Body of pancreas (tissue), 4 donors: ENCODE measurements around the gene SUN2. TPM values are rescaled to one million over a fixed set of nuclear protein-coding genes. Genes with fewer than 3 reads are reported as not detected.

Source experiments
- ATAC-seq: fragments of 150-250 bp; one replicate; pipeline ENCODE4 v1.9.1; 2016
- DNase-seq, 4 donors: peaks; one replicate each; pipeline ENCODE4 v3.0.0-alpha.2; 2019
- H3K27ac ChIP-seq, 4 donors: fragments of 200-600 bp; sonication (generic); 1 replicate in 3 of 4; 2 replicates in 1 of 4; pipeline versions ENCODE4 v1.5.1 to v1.6.1; 2016 to 2019; ENCODE audit warnings: mild to moderate bottlenecking in 1 of 4, mixed read lengths in 1 of 4, moderate library complexity in 1 of 4
- H3K27me3 ChIP-seq, 2 donors: fragments of 200-600 bp; sonication (generic); one replicate each; pipeline ENCODE4 v1.6.0; 2016; ENCODE audit warnings: mild to moderate bottlenecking in 1 of 2
- H3K36me3 ChIP-seq, 2 donors: fragments of 200-600 bp; sonication (generic); replicated peaks in 1 of 2; 2 replicates each; pipeline ENCODE4 v1.5.1; 2016; ENCODE audit warnings: low read depth in 2 of 2; ENCODE audit not compliant: insufficient read depth in 1 of 2
- H3K4me1 ChIP-seq: fragments of 200-600 bp; sonication (generic); one replicate; pipeline ENCODE4 v1.6.0; 2016
- H3K4me3 ChIP-seq, 2 donors: fragments of 200-600 bp; sonication (generic); 1 replicate in 1 of 2; 2 replicates in 1 of 2; pipeline ENCODE4 v1.5.1; 2016 to 2019
- H3K9me3 ChIP-seq, 3 donors: fragments of 200-600 bp; sonication (generic); 1 replicate in 2 of 3; 2 replicates in 1 of 3; pipeline ENCODE4 v1.5.1; 2016
- CTCF ChIP-seq, 7 experiments: fragments of 450-650 bp in 4 of 7; fragments of 200-600 bp in 3 of 7; sonication (generic) in 3 of 7; IDR thresholded peaks; one replicate each; pipeline ENCODE4 v1.5.1; 2016 to 2019; ENCODE audit warnings: antibody characterized with exemption in 7 of 7
- POLR2A ChIP-seq, 3 donors: fragments of 450-650 bp; IDR thresholded peaks; one replicate each; pipeline ENCODE4 v1.6.1; 2016; ENCODE audit warnings: antibody characterized with exemption in 3 of 3, mild to moderate bottlenecking in 2 of 3
- WGBS, 2 donors: methylation state at CpG; one replicate each; pipeline ENCODE4 v1.1.5; 2017; 5-methylcytosine and 5-hydroxymethylcytosine counted together
- intact Hi-C: fragments of 100-400 bp; cut with DNase I; formaldehyde crosslinking; loops from one replicate; pipeline ENCODE4 v1.15.1; 2023
- total RNA-seq, 2 donors: library from RNA; depleted of rRNA; stranded (reverse); fragments of >200 nt; gene quantifications; one replicate each; pipeline ENCODE4 v1.1.0, GENCODE V29; 2016

SUN2 gene
- total RNA-seq, 2 donors from 2014 or later = 143 to 166 TPM

GRCh38 chr22:38738475-38739070, 17.2 kb downstream of the SUN2 start:
- Histone ChIP-seq H3K4me1 (peaks cover 26% of the 10 kb centered on the region), H3K4me3 (no peak overlapping the region), H3K36me3 (peaks cover 42 to 66% of the 10 kb centered on the region in 2 donors), H3K27ac (no peak overlapping the region), H3K27me3 (no peaks in the 10 kb centered on the region), H3K9me3 (no peaks in the 10 kb centered on the region)
- no peak for DNase-seq
- intact Hi-C loops = no loop called here
- ATAC-seq = no peak
- no peak for TF ChIP-seq CTCF (IDR thresholded peaks at IDR 0.05)
- TF ChIP-seq POLR2A (IDR thresholded peaks at IDR 0.05) = no peak
- WGBS, 2 donors = 96 to 97% methylated on average over 11 to 18 of the region's 18 CpGs

DNA sequence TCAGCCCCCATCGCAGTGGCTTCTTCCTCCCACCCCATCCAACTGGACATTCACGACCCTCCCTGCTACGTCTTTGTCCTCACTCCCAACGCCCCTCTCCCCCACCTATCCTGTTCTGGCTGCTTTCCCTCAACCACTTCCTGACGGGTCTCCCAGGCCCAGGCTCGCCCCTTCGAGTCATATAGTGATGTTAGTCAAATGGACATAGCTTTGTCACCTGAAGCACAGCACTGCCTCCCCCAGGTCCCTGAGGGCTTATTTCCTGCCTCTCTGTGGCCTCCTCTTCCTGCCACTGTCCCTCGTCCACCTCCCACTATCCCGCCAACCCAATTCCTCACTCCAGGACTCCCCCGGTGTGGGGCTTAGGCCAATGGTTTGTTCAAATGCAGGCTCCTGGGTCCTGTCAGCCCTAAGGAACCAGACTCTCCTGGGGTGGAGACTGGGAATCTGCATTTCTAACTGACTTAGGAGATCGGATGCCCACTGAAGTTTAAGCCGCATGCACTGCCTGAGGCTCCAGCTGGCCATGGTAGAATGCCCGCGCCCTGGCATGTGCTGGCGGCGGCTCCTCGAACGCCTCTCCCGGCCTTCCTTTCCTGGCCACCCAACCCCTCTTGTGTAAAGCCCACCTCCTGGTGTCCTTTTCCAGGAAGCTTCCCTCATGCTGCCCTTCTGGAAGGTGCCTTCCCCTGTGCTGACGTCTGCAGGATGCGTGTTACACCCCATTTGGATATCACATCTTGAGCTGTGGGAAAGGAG, 18.3 kb downstream of the SUN2 start:
- WGBS, 2 donors = 86% methylated on average over 16 to 21 of the region's 21 CpGs
- no peak overlapping the region for H3K4me3 ChIP-seq
- intact Hi-C loops = no loop called here
- H3K36me3 ChIP-seq = peaks cover 42 to 59% of the 10 kb centered on the region in 2 donors
- no peak for ATAC-seq
- TF ChIP-seq CTCF (IDR thresholded peaks at IDR 0.05) (no peak), POLR2A (IDR thresholded peaks at IDR 0.05) (no peak)
- no peak overlapping the region for H3K27ac ChIP-seq
- DNase-seq = no peak
- no peaks in the 10 kb centered on the region for H3K27me3 ChIP-seq
- peaks cover 36% of the 10 kb centered on the region for H3K4me1 ChIP-seq
- H3K9me3 ChIP-seq = no peaks in the 10 kb centered on the region

GRCh38 chr22:38736257-38736570, 19.6 kb downstream of the SUN2 start:
- DNase-seq (no peak), ATAC-seq (no peak)
- no peak for TF ChIP-seq POLR2A (IDR thresholded peaks at IDR 0.05)
- no peak for TF ChIP-seq CTCF (IDR thresholded peaks at IDR 0.05)
- Histone ChIP-seq H3K4me3 (no peak overlapping the region), H3K27ac (peak overlapping the region in 1 of 4 donors; percentile 85), H3K4me1 (peaks cover 49% of the 10 kb centered on the region), H3K27me3 (no peaks in the 10 kb centered on the region), H3K36me3 (peaks cover 32 to 46% of the 10 kb centered on the region in 2 donors), H3K9me3 (no peaks in the 10 kb centered on the region)
- intact Hi-C loops = no loop called here
- WGBS, 2 donors = 86 to 92% methylated on average over 7 of the region's 7 CpGs

GRCh38 chr22:38735465-38736256, 20.1 kb downstream of the SUN2 start:
- WGBS, 2 donors = 80 to 90% methylated on average over 12 to 15 of the region's 15 CpGs
- ATAC-seq (no peak), DNase-seq (peak in 1 of 4 donors; percentile 45)
- Histone ChIP-seq H3K36me3 (peaks cover 28 to 40% of the 10 kb centered on the region in 2 donors), H3K9me3 (no peaks in the 10 kb centered on the region), H3K4me3 (no peak overlapping the region), H3K27ac (peak overlapping the region; percentile 85 to 94 (median 90)), H3K27me3 (no peaks in the 10 kb centered on the region), H3K4me1 (peaks cover 53% of the 10 kb centered on the region)
- intact Hi-C loops = no loop called here
- TF ChIP-seq POLR2A (IDR thresholded peaks at IDR 0.05) = no peak
- TF ChIP-seq CTCF (IDR thresholded peaks at IDR 0.05) = no peak
